Muscle of leg (tissue), 11 donors: ENCODE results near the gene MRPS25. TPM values are rescaled to one million over a fixed set of nuclear protein-coding genes. Genes with fewer than 3 reads are reported as not detected.

Experiments
- DNase-seq: peaks from one replicate; pipeline ENCODE4 v3.0.0; 2013
- H3K27ac ChIP-seq: one replicate; pipeline ENCODE4 v1.5.1; 2013; ENCODE audit warnings: mild to moderate bottlenecking, low read length, control low read depth
- H3K27me3 ChIP-seq: one replicate; pipeline ENCODE4 v1.6.1; 2013; ENCODE audit warnings: low read length; ENCODE audit not compliant: control insufficient read depth, insufficient read depth
- H3K36me3 ChIP-seq: one replicate; pipeline ENCODE4 v1.6.1; 2013; ENCODE audit warnings: low read length; ENCODE audit not compliant: control insufficient read depth, insufficient read depth
- H3K4me1 ChIP-seq: one replicate; pipeline ENCODE4 v1.6.1; 2013; ENCODE audit warnings: low read length; ENCODE audit not compliant: control insufficient read depth, insufficient read depth
- H3K4me3 ChIP-seq: one replicate; pipeline ENCODE4 v1.5.1; 2013; ENCODE audit warnings: low read length, control low read depth
- H3K9me3 ChIP-seq: replicated peaks from 2 replicates; pipeline ENCODE4 v1.6.1; 2013; ENCODE audit warnings: low read depth, low read length; ENCODE audit not compliant: control insufficient read depth
- WGBS: methylation state at CpG from one replicate; pipeline ENCODE4 v1.1.5; 2013; ENCODE audit warnings: missing lambda C conversion rate; ENCODE audit not compliant: insufficient coverage; 5-methylcytosine and 5-hydroxymethylcytosine counted together
- polyA plus RNA-seq, 8 donors: library from polyadenylated mRNA; unstranded; fragments of 120-200 nt; gene quantifications; one replicate each; pipeline versions ENCODE4 v1.2.1 to v1.2.3, GENCODE V29; 2013; ENCODE audit warnings: inconsistent platforms in 1 of 8, low replicate concordance in 1 of 8; ENCODE audit not compliant: insufficient read length in 8 of 8, insufficient read depth in 1 of 8
- total RNA-seq: library from RNA; stranded (reverse); fragments of 120-200 nt; gene quantifications from one replicate; pipeline ENCODE4 v1.2.4, GENCODE V29; 2013

The MRPS25 gene
- total and polyA plus RNA-seq, 9 donors, result 30.2 to 64.5 (median 44.7) TPM

- 1% methylated on average over 17 of the region's 25 CpGs for WGBS
Measured at GRCh38 chr3:15064299-15064834, 748 bp downstream of the MRPS25 start.

GRCh38 chr3:15063656-15064286 is 1.3 kb downstream of the MRPS25 start:
- Histone ChIP-seq H3K9me3 (no peaks in the 10 kb centered on the region), H3K27me3 (no peaks in the 10 kb centered on the region), H3K36me3 (peaks cover 6% of the 10 kb centered on the region), H3K4me1 (peaks cover 13% of the 10 kb centered on the region), H3K4me3 (peak overlapping the region; percentile 100), H3K27ac (no peak overlapping the region)
- WGBS, result 80% methylated on average over 8 of the region's 13 CpGs
- DNase-seq, result no peak

More at GRCh38 chr3:15064299-15064834, 748 bp downstream of the MRPS25 start:
- DNase-seq, result peak; percentile 41
- no peaks in the 10 kb centered on the region for H3K9me3 ChIP-seq
- H3K27ac ChIP-seq, result peak overlapping the region; percentile 86
- peaks cover 13% of the 10 kb centered on the region for H3K4me1 ChIP-seq
- peak overlapping the region; percentile 100 for H3K4me3 ChIP-seq
- H3K27me3 ChIP-seq, result no peaks in the 10 kb centered on the region
- H3K36me3 ChIP-seq, result peaks cover under 1% of the 10 kb centered on the region

- H3K27me3 ChIP-seq, result no peaks in the 10 kb centered on the region
- no peaks in the 10 kb centered on the region for H3K9me3 ChIP-seq
- peaks cover 12% of the 10 kb centered on the region for H3K36me3 ChIP-seq
- DNase-seq, result no peak
- H3K27ac ChIP-seq, result no peak overlapping the region
- H3K4me1 ChIP-seq, result peaks cover 13% of the 10 kb centered on the region
- no peak overlapping the region for H3K4me3 ChIP-seq
- WGBS, result 100% methylated on average over 2 of the region's 4 CpGs
Measured at GRCh38 chr3:15063238-15063637, 1.9 kb downstream of the MRPS25 start.

GRCh38 chr3:15060029-15060428 is 5.1 kb downstream of the MRPS25 start:
- no peak for DNase-seq
- Histone ChIP-seq H3K9me3 (no peaks in the 10 kb centered on the region), H3K27me3 (no peaks in the 10 kb centered on the region), H3K27ac (no peak overlapping the region), H3K4me1 (peaks cover 13% of the 10 kb centered on the region), H3K36me3 (peaks cover 25% of the 10 kb centered on the region), H3K4me3 (no peak overlapping the region)
- 100% methylated on average over 1 of the region's 3 CpGs for WGBS

- 94% methylated on average over 18 of the region's 19 CpGs for WGBS
- Histone ChIP-seq H3K4me1 (no peaks in the 10 kb centered on the region), H3K9me3 (no peaks in the 10 kb centered on the region), H3K36me3 (peaks cover 43% of the 10 kb centered on the region), H3K27ac (no peak overlapping the region), H3K4me3 (no peak overlapping the region), H3K27me3 (no peaks in the 10 kb centered on the region)
- DNase-seq, result no peak
Measured at GRCh38 chr3:15056676-15057404, 8.3 kb downstream of the MRPS25 start.

GRCh38 chr3:15055019-15055557 is 10.0 kb downstream of the MRPS25 start:
- H3K27ac ChIP-seq, result no peak overlapping the region
- no peak for DNase-seq
- no CpG with 5 or more reads among the region's 8 CpGs for WGBS
- no peaks in the 10 kb centered on the region for H3K4me1 ChIP-seq
- H3K27me3 ChIP-seq, result no peaks in the 10 kb centered on the region
- no peaks in the 10 kb centered on the region for H3K9me3 ChIP-seq
- H3K4me3 ChIP-seq, result no peak overlapping the region
- peaks cover 59% of the 10 kb centered on the region for H3K36me3 ChIP-seq

- no peak overlapping the region for H3K27ac ChIP-seq
- no peak for DNase-seq
- H3K36me3 ChIP-seq, result peaks cover 59% of the 10 kb centered on the region
- H3K4me1 ChIP-seq, result no peaks in the 10 kb centered on the region
- H3K4me3 ChIP-seq, result no peak overlapping the region
- WGBS, result no CpG with 5 or more reads among the region's 4 CpGs
- H3K27me3 ChIP-seq, result no peaks in the 10 kb centered on the region
- no peaks in the 10 kb centered on the region for H3K9me3 ChIP-seq
Measured at GRCh38 chr3:15053541-15053940, 11.6 kb downstream of the MRPS25 start.

GRCh38 chr3:15052335-15053242 is 12.5 kb downstream of the MRPS25 start:
- Histone ChIP-seq H3K27me3 (no peaks in the 10 kb centered on the region), H3K4me1 (no peaks in the 10 kb centered on the region), H3K4me3 (no peak overlapping the region), H3K27ac (no peak overlapping the region), H3K9me3 (no peaks in the 10 kb centered on the region), H3K36me3 (peaks cover 57% of the 10 kb centered on the region)
- no peak for DNase-seq
- WGBS, result 80% methylated on average over 10 of the region's 14 CpGs

- Histone ChIP-seq H3K4me3 (no peak overlapping the region), H3K36me3 (peaks cover 59% of the 10 kb centered on the region), H3K9me3 (no peaks in the 10 kb centered on the region), H3K4me1 (no peaks in the 10 kb centered on the region), H3K27ac (no peak overlapping the region), H3K27me3 (no peaks in the 10 kb centered on the region)
- WGBS, result 43% methylated on average over 1 of the region's 1 CpG
- peak; percentile 16 for DNase-seq
Measured at GRCh38 chr3:15051531-15051930, 13.6 kb downstream of the MRPS25 start.
